Fibroblast of skin of abdomen (primary cell): ENCODE measurements around the gene CLMN.
"Not testable (repeated sequence)": the region's sequence is repeated elsewhere in the genome, so short reads cannot be mapped to it uniquely, and the experiment has no call there.

Experiments used
- DNase-seq: peaks from one replicate; pipeline ENCODE4 v3.0.0-alpha.2; 2013

CLMN gene

GRCh38 chr14:95216008-95216407 lies 103.7 kb downstream of the CLMN start:
- DNase-seq, result no peak

DNA sequence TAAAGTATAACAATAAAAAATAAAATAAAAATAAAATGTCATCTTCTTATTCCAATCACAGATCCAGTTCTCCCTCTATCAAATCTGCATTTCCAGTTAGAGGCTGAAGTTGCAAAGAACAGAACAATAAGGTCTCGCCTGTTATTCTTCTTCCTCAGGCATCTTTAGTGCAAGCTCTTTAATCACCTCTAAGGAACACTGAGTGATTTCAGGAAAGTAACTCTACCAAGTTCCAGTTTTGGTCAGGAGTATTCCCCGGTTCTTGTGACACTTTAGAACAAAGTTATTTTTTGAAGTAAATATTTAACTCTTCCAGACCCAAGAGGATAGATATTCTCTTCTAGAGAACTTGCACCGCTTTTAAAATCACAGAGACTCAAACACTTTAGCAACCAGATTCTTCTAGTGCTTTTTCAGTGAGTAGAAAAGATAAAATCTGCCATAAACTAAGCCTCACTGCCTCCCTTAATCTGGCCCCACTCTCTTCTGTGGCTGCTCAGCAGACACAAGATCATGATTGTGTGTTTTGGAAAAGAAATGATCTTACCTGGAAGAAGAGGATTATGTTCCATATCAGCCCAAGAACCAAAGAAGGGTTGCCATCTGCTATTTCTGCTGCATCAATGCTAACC lies 104.5 kb downstream of the CLMN start:
- DNase-seq, result no peak

DNA sequence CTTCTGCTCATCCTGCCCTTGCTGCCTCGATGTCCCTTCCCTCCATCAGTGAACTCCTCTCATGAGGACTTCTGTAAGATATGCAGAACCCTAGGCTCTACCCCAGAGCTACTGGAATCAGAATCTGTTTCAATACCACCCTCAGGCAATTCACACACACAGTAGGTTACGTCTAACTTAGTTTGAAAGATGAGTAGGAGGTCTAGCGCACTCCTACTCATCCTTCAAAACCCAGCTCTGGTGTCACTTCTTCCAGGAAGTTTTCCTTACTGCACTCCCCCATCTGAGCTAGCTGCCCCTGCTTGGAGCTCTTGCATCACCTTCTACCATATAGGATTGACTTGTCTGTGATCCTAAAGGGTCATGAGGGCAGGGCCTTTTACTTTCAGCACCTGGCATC lies 105.9 kb downstream of the CLMN start:
- no peak for DNase-seq

GRCh38 chr14:95211721-95212504 lies 107.8 kb downstream of the CLMN start:
- DNase-seq, result no peak

- no peak for DNase-seq
Measured at GRCh38 chr14:95210699-95211098, 109.0 kb downstream of the CLMN start.

- no peak for DNase-seq
Measured at GRCh38 chr14:95208598-95208997, 111.1 kb downstream of the CLMN start.

DNA sequence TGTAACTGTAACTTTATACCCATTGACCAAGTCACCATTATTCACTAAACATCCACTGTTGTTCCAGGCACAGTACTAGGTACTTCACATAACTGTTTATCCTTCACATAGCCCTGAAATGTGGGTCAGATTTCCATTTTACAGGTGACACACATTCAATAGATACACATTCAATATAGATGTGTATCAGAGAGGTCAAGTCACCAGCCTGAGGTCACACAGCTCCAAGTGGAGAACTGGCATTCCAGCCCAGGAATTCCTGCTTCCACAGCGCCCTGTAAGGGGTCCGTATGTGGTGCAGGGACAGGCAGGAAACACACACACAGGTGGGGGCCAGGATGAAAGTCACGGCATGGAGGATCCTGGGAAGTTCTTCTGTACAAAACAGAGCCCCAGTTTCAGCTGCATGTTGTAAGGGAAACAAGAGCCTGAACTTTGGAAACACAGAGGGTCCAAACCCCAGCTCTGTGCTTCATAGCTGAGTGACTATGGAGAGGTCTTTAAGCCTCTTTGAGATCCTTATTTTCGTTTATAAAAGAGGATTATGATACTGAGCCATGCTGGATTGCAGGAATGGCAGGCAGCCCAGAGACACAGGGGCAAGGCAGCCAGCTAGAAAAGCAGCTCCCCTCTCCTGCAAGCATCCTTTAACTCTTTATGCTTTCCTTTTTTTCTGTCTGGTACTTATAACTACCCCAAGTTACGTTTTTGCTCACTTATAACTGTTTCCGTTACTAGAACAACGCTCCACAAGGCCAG lies 112.1 kb downstream of the CLMN start:
- DNase-seq, result no peak

DNA sequence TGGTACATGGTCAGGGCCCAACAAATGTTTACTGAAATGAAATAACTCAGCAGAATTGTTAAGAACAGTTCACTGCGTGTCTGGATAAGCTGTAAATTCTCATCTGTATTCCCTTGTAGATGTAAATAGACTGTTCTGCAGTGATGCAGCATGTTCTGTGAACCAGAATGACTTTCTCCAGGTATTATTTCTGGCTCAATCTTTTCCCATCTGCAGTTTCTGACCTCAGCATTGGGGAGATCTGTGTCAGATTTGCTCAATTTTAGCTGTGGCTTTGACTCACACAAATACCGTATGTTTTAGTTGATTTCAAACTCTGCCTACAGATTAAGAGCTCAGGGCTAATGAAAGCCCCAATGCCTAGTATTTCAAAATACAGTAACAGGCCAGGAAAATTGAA lies 113.2 kb downstream of the CLMN start:
- peak; percentile 47 for DNase-seq

- DNase-seq, result no peak
Measured at GRCh38 chr14:95204705-95205104, 115.0 kb downstream of the CLMN start.

DNA sequence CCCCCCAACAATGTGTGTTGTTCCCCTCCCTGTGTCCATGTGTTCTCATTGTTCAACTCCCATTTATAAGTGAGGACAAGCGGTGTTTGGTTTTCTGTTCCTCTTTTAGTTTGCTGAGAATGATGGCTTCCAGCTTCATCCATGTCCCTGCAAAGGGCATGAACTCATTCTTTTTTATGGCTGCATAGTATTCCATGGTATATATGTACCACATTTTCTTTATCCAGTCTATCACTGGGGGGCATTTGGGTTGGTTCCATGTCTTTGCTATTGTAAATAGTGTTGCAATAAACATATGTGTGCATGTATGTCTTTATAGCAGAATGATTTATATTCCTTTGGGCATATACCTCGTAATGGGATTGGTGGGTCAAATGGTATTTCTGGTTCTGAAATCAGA lies 118.0 kb downstream of the CLMN start:
- DNase-seq, result not testable (repeated sequence)

- DNase-seq, result no peak
Measured at GRCh38 chr14:95200404-95200803, 119.3 kb downstream of the CLMN start.

GRCh38 chr14:95199298-95199983 lies 120.3 kb downstream of the CLMN start:
- DNase-seq, result no peak

DNA sequence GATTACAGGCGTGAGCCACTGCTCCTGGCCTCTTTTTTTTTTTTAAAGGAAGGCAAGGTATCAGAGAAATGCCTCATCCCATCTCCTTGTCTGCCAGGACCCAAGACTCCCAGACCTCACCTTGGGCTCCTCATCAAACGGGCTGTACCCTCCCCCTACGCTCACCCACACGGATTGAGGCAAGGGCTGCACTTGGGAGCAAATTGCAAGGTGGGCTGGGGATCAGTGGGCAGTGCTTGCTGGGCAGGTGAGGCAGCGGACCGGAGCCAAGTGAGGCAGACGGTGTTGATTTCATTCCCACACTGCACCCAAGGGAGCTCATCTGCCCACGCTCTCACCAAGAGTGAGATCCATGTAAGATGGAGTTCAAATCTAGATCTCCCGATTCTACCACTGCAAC lies 121.4 kb downstream of the CLMN start:
- DNase-seq, result no peak

DNA sequence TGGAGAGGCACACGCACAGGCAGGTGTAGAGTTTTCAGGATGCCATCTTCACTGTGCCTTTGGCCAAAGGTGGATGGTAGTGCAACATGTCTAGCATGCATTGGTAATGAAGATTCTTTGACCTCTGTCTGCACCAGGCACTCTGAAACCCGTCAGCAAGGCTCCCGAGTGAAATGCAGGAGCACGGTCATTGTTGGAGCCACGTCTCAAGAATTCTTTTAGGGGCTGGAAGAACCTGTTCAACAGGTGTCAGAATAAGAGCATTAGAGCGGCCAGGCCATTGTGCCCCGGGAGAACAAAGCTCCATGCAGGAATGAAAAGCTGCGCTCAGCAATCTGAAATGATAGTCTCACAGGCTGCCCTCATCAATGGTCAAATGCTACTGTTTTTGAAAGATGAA lies 122.2 kb downstream of the CLMN start:
- DNase-seq, result no peak

- no peak for DNase-seq
Measured at GRCh38 chr14:95196826-95197545, 122.7 kb downstream of the CLMN start.

DNA sequence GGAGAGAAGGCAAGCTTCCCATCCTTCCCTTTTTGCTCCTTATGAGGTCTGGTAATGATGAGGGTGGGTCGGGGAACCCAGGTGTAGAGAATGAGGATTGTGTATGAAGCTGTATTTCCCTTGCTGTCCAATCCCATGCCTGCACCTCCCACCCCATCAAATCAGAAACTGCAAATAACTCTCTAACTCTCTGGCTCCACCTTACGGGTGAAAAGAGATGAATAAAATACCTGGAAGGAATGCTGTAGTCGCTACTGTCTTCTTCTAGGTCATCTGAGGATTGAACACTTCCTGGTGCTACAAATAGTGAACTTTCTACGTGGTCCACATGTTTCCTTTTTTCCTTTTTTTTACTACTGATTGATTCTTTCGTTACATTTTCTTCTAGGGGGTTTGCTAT lies 123.4 kb downstream of the CLMN start:
- DNase-seq, result no peak

- no peak for DNase-seq
Measured at GRCh38 chr14:95195031-95195430, 124.7 kb downstream of the CLMN start.

- DNase-seq, result no peak
Measured at GRCh38 chr14:95193081-95193480, 126.6 kb downstream of the CLMN start.

GRCh38 chr14:95192311-95192710 lies 127.4 kb downstream of the CLMN start:
- DNase-seq, result no peak

GRCh38 chr14:95191445-95192199 lies 128.1 kb downstream of the CLMN start:
- DNase-seq, result no peak

- DNase-seq, result no peak
Measured at GRCh38 chr14:95190857-95191256, 128.9 kb downstream of the CLMN start.
